Amniotic epithelial cell (primary cell): ENCODE results near the gene UBE3C.
"Not testable (repeated sequence)": the region's sequence is repeated elsewhere in the genome, so short reads cannot be mapped to it uniquely, and the experiment has no call there.

Experiments
- DNase-seq: peaks from one replicate; pipeline ENCODE4 v3.0.0-alpha.2; 2010; ENCODE audit warnings: low read depth

Gene UBE3C

GRCh38 chr7:157235357-157236333 is 96.9 kb downstream of the UBE3C start:
- DNase-seq = peak; percentile 48

DNA sequence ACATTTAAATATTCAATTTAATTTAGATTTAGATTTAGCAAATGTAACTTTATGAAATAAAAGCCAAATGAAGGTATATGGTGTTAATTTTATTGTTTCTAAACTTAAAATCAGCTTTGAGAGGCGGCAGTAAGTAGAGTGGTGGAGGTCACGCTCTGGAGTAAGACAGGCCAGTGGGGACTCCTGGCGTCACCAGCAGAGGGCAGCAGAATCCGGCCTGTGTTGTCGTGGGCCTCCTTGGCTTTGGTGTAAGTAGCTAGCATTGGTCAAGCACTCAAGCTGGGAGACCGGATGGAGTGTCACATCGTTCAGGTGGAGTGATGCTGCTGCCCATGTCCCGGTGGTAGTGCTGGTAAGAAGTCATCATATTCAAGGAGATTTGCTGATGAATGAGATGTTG is 99.4 kb downstream of the UBE3C start:
- no peak for DNase-seq

DNA sequence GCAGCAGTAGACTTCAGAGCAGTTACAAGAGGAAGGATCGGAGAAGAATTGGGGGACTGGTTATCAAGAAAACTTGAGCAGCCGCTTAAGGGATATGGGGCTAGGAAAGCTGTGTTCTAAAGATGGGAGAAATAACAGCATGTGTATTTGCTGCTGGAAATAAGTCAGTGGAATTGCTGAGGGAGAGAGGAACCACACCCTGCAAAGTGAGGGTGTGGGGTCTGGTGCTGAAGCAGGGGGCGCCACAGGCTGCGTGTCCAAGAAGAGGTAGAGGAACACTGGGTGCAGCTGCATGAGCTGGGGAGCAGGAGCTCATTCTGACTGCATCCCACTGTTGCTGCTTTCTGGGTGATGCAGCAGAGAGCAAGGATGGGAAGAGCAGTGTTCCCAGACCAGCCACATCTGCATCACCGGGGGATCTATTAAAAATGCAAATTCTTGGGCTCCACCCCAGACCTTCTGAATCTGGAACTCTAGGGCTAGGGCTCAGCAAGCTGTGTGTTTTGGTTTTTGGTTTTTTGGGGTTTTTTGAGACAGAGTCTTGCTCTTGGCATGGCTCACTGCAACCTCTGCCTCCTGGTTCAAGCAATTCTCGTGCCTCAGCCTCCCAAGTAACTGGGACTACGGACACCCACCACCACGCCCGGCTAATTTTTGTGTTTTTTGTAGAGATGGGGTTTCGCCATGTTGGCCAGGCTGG is 101.0 kb downstream of the UBE3C start:
- no peak for DNase-seq

DNA sequence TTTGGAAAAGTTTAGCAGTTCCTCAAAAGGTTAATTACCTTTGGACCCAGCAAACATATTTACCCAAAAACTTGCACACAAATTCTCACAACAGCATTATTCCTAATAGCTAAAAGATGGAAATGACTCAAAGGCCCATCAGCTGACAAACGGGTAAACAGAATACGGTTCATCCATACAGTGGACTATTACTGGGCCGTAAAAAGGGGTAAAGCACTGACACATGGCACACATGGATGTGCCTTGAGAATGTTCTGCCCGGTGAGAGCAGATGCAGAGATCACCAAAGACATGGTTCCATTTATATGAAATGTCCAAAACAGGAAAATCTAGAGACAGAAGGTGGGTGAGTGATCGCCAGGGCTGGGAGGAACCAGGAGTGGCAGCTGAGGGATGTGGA is 102.9 kb downstream of the UBE3C start:
- no peak for DNase-seq

GRCh38 chr7:157244516-157245294 is 106.0 kb downstream of the UBE3C start:
- no peak for DNase-seq

GRCh38 chr7:157246052-157246451 is 107.3 kb downstream of the UBE3C start:
- no peak for DNase-seq

GRCh38 chr7:157248659-157249058 is 109.9 kb downstream of the UBE3C start:
- DNase-seq = no peak

- DNase-seq = peak; percentile 60
Observed at GRCh38 chr7:157250605-157251228, 112.0 kb downstream of the UBE3C start.

DNA sequence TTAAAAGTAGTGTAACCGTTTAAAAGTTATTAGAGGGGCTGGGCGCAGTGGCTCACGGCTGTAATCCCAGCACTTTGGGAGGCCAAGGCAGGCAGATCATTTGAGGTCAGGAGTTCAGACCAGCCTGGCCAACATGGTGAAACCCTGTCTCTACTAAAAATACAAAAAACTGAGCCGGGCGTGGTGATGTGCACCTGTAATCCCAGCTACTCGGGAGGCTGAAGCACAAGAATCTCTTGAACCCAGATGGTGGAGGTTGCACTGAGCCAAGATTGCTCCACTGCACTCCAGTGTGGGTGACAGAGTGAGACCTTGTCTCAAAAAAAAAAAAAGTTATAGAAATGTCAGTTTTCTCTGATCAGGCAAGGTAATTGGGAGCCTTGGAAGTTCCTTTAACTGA is 113.1 kb downstream of the UBE3C start:
- DNase-seq = not testable (repeated sequence)

DNA sequence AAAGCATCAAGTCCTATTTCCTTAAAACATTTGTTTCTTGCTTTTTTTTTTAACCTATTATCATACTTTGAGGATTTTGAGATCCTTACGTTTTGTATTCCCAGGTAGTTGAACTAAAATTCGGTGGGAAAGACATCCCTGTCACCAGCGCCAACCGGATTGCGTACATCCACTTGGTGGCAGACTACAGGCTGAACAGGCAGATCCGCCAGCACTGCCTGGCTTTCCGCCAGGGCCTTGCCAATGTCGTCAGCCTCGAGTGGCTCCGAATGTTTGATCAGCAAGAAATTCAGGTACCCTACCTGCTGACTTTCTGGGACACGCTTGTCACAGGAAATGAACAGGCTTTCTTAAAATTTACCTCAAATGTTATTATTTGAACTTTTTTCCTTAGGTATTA is 115.1 kb downstream of the UBE3C start:
- DNase-seq = no peak

DNA sequence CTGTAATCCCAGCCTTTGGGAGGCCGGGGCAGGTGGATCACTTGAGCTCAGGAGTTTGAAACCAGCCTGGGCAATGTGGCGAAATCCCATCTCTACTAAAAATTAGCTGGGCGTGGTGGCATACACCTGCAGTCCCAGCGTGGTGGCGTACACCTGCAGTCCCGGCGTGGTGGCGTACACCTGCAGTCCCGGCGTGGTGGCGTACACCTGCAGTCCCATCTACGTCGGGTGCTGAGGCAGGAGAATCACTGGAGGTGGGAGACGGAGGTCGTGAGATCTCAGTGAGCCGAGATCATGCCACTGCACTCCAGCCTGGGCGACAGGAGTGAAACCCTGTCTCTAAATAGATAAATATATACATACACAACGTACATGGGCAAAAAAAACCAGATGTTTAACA is 116.1 kb downstream of the UBE3C start:
- DNase-seq = not testable (repeated sequence)

DNA sequence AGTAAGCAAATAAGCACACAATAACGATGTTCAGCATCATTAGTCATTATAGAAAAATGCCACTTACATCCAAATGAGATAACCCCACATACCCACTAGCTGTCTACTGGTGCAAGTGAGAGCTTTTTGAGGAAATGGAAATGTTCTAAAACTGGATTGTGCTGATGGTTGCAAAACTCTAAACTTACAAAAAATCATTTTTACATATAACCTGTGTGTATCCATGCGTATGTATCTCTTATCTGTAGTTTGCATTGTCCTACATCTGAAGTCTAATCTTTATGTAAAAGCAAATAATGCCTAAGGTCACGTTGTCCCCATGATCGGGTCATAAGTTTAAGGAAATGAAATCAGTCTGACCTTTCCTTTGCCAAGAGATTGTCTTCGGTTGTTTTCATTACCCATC is 116.5 kb downstream of the UBE3C start:
- peak; percentile 42 for DNase-seq

- no peak for DNase-seq
Observed at GRCh38 chr7:157263156-157263555, 124.4 kb downstream of the UBE3C start.

- no peak for DNase-seq
Observed at GRCh38 chr7:157265051-157265450, 126.3 kb downstream of the UBE3C start.

- DNase-seq = no peak
Observed at GRCh38 chr7:157266272-157266671, 127.5 kb downstream of the UBE3C start.

DNA sequence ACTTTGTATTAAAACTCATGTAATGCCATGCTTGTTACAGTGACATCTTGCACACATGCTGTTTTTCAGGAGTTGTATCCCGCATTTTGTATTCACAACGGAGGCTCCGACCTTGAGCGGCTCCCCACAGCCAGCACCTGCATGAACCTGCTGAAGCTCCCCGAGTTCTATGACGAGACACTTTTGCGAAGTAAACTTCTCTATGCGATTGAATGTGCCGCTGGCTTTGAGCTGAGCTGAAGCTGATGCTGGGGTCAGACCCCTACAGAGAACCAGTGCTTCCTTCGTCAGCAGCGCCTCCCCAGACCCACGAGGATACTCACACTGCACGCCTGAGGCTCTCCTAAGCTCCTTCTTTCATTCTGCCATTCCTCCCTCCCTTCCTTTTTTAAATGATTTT is 128.8 kb downstream of the UBE3C start:
- no peak for DNase-seq

DNA sequence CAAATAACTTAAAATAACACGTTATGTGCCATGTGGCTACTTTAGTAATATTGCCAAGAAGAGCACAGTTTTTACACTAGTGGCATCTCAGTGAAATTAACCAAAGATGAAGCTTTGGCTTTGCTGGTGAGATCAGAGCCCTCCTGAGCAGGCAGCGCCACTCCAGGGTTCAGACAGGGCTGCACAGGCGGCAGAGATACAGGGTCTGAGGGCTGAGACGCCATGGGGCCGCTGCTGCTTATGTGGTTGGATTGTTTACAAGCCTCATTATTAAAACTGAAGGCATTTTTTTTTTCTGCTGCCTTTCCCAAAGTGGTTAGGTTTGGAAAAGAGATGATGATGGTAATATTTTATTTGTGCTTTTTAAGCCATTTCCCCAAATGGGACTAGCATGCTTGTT is 129.2 kb downstream of the UBE3C start:
- no peak for DNase-seq

DNA sequence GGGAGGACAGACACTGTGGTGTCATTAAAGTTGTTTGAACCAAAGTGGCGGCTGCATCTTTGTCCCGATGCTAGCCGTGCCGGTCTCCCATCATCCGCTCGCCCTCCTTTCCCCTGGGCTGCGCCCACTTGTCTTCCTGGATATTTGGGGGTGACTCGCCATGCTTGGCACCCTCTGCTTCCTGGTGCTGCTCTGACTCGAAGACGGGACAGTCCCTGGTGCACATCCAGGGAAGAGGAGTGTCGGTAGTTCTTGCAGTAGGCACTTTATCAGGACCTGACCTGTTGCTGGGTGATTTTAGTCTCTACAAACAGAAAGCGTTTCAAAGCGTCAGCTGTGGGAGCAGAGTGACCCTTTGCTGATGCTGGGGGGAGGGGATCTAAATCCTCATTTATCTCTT is 129.8 kb downstream of the UBE3C start:
- no peak for DNase-seq

- no peak for DNase-seq
Observed at GRCh38 chr7:157269341-157270059, 130.8 kb downstream of the UBE3C start.

DNA sequence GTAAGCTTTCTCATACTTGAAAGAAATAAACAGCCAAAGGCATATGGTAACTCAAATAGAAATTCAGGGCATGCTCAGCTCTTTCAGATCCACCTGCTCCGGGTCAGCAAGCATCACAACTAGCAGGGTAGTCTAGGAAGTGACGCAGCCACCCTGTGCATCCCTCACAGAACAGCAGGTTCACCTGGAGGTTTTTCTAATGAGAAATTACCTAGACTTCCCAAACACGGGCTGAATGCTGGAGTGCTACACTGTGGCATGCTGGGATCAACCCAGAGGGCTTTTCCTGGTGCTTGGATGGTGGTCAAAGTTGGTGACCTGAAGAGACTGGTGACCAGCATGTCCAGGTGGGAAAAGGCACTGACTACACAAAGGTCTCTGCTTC is 131.3 kb downstream of the UBE3C start:
- no peak for DNase-seq

- peak; percentile 72 for DNase-seq
Observed at GRCh38 chr7:157271315-157271990, 132.7 kb downstream of the UBE3C start.
